HL-60/S4 (cell line): ENCODE results near the gene TMC2.

ENCODE experiments used
- in situ Hi-C: fragments of 300-500 bp; cut with MboI; formaldehyde crosslinking; loops from 2 replicates; pipeline ENCODE4 v1.14.3; 2022; ENCODE audit warnings: low sequenced_read_pairs

The TMC2 gene

DNA sequence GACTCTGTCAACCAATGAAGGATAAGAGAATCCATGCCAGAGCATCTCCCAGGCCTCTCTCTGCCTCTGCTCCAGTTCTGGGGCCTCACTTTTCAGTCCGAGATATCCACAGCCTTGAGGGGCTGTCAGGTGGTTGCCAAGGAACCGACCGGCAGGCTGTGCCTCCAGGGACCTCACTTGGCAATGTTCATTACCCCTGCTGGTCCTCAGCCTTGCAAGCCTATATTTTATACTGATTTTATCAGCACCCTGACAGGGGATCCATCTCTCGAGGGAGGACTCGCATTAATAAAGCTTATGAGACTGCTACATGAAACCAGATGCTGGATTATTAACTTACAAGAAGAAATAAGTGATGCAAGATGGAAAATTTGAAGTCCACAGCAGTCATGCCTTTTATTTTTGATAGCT lies 39.9 kb downstream of the TMC2 start:
- in situ Hi-C loops, result no loop called here

DNA sequence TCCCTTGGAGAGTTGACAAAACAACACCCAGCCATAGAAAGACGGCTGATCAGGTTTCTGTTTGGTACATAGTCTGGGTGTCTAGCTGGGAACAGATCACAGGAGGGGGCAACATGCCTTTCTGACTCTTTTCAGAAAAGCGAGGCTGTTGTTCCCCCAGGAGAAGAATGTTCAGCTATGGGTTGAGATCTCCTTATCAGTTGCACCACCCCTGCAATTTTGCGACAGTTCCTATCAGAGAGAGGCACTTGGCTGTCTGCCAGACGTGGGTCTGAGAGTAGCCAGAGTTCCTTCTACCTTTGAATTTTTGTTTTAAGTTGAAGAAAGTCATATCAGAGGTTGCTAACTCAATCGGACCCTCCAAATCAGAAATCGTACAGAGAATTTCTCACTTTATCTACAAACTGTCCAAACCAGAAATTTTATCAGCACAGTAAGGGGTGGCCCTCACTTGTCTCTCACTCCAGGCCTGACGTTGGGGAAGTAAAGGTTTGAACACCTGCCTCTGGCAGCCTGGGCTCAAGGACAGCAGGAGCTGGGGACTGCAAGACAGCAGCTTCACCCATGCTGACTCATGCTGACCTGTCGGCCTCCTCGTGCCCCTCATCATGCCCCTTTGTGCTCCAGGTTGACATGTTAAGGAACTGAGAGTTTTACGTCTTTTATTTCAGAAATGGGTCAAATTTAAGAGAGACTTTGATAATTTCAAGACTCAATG lies 42.3 kb downstream of the TMC2 start:
- in situ Hi-C loops, result no loop called here

DNA sequence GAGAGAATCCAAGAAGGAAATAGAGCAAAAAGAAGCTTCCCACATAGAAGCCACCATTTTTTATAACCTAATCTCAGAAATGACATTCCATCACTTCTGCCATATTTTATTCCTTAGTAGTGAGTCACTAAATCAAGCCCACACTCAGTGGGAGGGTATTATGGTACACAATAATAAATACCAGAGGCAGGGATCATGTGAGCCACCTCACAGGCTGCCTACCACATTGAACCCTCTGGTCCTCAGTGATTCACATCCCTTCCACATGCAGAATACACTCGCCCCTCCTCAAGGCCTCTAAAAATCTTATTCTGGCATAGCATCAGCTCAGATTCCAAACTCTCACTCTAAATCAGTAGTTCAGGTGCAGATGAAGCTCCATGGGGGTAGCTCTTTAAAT lies 49.4 kb downstream of the TMC2 start:
- in situ Hi-C loops, result no loop called here

DNA sequence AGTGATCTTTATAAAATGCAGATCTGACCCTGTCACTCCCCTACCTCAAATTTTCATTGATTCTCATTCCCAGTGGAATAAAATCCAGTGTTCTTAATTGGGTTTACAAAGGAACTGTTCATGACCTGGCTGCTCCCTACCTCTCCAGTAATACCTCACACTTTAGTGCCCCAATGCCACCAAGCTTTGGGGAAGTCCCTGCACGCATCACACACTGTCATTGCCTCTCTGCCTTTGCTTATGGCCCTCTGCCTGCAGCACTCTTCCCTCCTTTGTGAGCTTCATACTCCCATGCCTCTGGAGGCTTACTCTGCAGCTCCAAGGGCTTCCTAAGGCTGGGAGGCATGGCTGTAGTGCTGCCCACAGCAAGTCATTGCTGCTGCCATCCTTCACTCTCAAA lies 57.4 kb downstream of the TMC2 start:
- in situ Hi-C loops, result no loop called here

DNA sequence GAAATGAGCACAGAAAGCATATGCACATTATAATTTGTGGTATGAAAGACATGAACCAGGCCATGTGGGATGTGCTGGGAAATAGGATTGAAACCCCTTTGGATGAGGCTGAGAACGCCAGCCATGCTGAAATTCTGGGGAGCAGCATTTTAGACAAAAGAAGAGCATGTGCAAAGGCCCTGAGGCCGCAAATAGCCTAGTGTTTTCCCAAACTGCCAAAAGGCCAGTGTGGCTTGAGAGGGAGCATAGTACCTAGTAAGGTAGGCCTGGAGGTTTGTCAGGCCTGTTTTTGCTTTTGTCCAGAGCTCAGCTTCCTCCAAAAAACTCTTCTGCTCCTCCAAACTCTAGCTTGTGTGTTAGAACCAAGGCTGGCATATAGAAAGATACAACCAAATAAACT lies 58.7 kb downstream of the TMC2 start:
- in situ Hi-C loops, result no loop called here

- in situ Hi-C loops, result no loop called here
Measured at GRCh38 chr20:2596673-2597279, 60.4 kb downstream of the TMC2 start.

DNA sequence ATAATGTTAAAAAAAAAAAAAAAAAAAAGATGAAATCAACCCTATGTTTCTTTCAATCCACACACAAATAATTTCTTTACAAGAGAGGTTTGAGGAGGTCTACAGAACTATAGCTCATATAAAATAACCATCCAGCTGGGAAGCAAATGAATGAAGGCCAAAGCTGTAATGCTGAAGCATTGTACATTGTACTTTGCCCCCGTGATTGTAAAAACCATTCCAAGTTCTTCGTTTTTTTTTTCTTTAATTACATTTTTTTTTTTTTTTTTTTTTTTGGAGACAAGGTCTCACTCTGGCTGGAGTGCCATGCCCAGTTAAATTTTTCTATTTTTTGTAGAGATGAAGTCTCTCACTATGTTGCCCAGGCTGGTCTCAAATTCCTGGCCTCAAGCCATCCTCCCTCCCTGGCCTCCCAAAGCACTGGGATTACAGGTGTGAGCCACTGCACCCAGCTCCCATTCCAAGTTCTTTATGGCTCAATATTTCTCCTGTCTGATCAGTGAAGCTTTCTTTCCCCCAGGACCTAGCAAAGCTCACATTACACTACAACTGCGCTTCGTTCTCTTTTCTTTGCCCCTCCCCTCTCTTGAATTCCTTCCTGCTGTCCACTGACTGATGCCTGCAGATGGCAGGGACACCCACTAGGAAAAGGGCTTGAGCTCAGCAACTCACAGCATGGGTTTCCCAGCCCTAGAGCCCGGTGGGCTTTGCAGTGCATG lies 63.1 kb downstream of the TMC2 start:
- in situ Hi-C loops, result no loop called here

GRCh38 chr20:2602046-2602735 lies 65.8 kb downstream of the TMC2 start:
- in situ Hi-C loops, result no loop called here

- in situ Hi-C loops, result no loop called here
Measured at GRCh38 chr20:2602746-2603145, 66.4 kb downstream of the TMC2 start.

GRCh38 chr20:2603816-2604505 lies 67.6 kb downstream of the TMC2 start:
- in situ Hi-C loops, result no loop called here

DNA sequence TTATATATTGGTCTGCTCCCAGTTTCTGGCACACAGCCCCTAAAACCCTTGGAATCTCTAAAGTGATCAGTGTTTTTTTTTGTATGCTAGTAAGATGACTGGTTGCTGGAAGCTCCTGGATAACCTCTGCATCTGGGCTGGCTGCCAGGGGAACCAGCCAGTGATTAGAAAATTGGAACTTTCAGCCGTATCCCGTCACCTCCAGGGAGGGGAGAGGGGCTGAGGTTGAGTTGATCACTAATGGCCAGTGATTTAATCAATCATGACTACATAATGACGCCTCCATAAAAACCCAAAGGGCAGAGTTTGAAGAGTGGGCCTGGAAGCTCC lies 68.1 kb downstream of the TMC2 start:
- in situ Hi-C loops, result no loop called here

GRCh38 chr20:2606507-2607006 lies 70.2 kb downstream of the TMC2 start:
- in situ Hi-C loops, result no loop called here

GRCh38 chr20:2610326-2610725 lies 74.0 kb downstream of the TMC2 start:
- in situ Hi-C loops, result no loop called here

DNA sequence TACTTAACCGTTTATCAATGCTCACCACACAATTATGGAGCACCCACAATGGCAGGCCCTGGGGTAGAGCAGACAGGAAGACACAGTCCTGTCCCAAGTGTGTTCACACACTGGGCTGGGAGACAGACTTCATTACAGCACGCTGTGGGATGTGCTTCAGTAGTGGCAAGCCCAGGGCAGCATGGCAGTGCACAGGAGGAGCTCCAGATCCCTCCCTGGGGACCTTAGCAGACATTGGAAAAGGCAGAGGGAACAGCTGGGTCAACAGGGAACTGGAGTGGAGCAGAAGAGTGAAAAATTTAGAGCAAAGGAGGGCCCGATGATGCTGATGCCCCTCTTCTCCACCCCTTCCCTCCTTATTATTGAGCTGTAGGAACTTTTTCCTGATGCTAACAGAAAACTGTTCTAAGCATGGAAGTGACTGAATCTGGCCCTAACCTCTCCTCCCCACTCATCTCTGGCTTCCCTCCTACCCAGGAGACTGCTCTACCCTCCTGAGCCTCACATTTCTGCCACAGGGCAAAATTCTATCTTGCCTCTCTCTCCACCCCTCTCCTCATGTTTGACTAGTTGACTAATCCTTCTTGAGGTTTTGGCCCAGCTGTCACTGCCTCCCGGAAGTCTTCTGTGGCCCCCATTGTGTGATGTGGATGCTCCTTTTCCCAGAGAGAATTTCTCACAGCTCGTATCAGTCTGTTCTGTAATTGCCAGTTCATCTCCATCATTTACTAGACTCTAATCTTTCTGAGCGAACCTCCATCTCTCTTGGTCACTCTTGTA lies 74.8 kb downstream of the TMC2 start:
- in situ Hi-C loops, result no loop called here

GRCh38 chr20:2612073-2612472 lies 75.7 kb downstream of the TMC2 start:
- in situ Hi-C loops, result no loop called here

- in situ Hi-C loops, result no loop called here
Measured at GRCh38 chr20:2616634-2617033, 80.3 kb downstream of the TMC2 start.

GRCh38 chr20:2617099-2617714 lies 80.8 kb downstream of the TMC2 start:
- in situ Hi-C loops, result no loop called here

GRCh38 chr20:2618815-2619214 lies 82.4 kb downstream of the TMC2 start:
- in situ Hi-C loops, result no loop called here

DNA sequence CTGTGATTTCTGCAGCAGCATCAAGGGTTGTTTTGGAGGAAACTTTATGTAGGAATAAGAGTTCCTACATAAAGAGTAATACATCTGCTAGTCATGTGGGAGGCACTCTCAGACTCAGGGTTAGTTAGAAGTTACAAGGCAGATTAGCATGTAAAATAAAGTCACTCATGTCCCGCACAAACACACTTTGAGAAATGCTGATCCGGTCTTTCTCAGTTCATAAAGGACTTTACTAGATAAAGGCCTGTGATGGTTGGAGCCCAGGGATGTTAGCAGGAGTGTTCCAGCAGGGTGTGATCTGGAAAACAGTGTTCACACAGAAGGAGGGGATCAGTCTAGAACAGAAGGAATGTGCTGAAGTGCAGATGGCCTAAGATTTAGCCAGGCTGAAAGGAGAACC lies 83.0 kb downstream of the TMC2 start:
- in situ Hi-C loops, result no loop called here
